Astrocyte of the cerebellum (primary cell): ENCODE measurements around the gene TMEM134.

Source experiments
- DNase-seq: peaks from one replicate; pipeline ENCODE4 v3.0.0-alpha.2; 2011; ENCODE audit warnings: low read depth
- H3K4me3 ChIP-seq: 2 replicates; pipeline ENCODE4 v1.5.1; 2011; ENCODE audit warnings: mild to moderate bottlenecking, low read depth, low read length, moderate library complexity
- in situ Hi-C: cut with HindIII; loops from 2 replicates; pipeline ENCODE4 v1.10.0; 2017; ENCODE audit warnings: low sequenced_read_pairs
- TF ChIP-seq, protein P1 (sequence below): IDR thresholded peaks from 2 replicates; pipeline ENCODE4 v1.5.1; 2012; ENCODE audit warnings: low read length, low read depth, moderate library complexity, mild to moderate bottlenecking; ENCODE audit errors: missing control alignments

Gene TMEM134

DNA sequence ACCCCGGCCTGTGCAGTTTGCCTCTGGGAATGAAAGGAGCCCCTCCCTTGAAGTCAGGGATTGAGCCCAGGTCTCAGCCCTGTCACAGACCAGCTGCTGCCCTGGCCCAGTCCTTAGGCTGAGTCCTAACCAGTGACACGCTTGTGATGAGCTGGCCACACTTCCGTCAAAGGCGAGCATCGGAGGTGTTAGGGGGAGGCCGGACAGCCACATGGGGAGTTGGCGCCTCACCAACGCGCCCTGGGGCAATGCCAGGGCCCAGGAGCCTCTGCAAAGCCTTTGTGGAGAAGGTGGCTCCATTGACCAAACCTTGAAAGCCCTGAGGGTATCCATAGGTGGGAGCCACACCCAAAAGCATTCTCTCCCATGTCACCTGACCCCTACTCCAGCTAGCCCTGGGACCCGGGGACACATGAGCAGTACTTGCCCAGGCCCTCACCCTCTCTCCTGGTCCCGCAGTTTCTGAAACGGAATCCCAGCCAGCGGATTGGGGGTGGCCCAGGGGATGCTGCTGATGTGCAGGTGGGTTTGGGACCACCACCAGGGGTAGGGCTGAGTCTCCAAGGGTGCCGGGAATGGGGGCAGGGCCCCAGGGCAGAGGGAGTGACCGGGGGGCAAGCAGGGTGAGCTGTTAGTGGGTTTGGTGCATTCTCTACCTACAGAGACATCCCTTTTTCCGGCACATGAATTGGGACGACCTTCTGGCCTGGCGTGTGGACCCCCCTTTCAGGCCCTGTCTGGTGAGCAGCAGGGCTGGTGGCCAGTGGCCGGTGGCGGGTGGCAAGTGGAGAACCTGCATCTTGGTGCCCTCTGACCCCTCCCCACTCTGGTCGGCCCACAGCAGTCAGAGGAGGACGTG is 35.3 kb downstream of the TMEM134 start:
- in situ Hi-C loops = no loop called here

DNA sequence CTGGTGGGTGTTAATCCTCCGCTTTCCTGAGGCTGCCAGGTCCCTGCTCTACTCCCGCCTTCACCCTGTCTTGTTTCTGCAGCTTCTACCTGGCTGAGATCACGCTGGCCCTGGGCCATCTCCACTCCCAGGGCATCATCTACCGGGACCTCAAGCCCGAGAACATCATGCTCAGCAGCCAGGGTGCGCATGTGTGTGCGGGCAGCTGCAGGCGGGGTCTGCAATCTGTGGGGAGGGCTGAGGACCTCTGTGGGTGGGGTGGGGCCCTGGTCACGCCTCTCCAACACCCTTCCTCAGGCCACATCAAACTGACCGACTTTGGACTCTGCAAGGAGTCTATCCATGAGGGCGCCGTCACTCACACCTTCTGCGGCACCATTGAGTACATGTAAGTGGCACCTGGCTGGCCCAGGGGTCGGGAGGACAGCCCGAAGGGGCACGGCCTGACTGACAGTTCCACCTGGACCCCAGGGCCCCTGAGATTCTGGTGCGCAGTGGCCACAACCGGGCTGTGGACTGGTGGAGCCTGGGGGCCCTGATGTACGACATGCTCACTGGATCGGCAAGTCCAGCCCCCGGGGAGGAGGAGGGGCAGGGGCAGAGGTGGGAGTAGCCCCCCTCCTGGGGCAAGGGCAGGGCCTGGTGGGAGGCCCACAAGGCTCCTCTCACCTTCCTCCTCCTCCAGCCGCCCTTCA is 36.2 kb downstream of the TMEM134 start:
- no peak for DNase-seq
- H3K4me3 ChIP-seq = no peak overlapping the region
- in situ Hi-C loops = no loop called here
- TF ChIP-seq, protein P1, sequence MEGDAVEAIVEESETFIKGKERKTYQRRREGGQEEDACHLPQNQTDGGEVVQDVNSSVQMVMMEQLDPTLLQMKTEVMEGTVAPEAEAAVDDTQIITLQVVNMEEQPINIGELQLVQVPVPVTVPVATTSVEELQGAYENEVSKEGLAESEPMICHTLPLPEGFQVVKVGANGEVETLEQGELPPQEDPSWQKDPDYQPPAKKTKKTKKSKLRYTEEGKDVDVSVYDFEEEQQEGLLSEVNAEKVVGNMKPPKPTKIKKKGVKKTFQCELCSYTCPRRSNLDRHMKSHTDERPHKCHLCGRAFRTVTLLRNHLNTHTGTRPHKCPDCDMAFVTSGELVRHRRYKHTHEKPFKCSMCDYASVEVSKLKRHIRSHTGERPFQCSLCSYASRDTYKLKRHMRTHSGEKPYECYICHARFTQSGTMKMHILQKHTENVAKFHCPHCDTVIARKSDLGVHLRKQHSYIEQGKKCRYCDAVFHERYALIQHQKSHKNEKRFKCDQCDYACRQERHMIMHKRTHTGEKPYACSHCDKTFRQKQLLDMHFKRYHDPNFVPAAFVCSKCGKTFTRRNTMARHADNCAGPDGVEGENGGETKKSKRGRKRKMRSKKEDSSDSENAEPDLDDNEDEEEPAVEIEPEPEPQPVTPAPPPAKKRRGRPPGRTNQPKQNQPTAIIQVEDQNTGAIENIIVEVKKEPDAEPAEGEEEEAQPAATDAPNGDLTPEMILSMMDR = no peak

More for the DNA sequence above, 35.3 kb downstream of the TMEM134 start:
- DNase-seq = no peak
- TF ChIP-seq, protein P1 = no peak
- no peak overlapping the region for H3K4me3 ChIP-seq

DNA sequence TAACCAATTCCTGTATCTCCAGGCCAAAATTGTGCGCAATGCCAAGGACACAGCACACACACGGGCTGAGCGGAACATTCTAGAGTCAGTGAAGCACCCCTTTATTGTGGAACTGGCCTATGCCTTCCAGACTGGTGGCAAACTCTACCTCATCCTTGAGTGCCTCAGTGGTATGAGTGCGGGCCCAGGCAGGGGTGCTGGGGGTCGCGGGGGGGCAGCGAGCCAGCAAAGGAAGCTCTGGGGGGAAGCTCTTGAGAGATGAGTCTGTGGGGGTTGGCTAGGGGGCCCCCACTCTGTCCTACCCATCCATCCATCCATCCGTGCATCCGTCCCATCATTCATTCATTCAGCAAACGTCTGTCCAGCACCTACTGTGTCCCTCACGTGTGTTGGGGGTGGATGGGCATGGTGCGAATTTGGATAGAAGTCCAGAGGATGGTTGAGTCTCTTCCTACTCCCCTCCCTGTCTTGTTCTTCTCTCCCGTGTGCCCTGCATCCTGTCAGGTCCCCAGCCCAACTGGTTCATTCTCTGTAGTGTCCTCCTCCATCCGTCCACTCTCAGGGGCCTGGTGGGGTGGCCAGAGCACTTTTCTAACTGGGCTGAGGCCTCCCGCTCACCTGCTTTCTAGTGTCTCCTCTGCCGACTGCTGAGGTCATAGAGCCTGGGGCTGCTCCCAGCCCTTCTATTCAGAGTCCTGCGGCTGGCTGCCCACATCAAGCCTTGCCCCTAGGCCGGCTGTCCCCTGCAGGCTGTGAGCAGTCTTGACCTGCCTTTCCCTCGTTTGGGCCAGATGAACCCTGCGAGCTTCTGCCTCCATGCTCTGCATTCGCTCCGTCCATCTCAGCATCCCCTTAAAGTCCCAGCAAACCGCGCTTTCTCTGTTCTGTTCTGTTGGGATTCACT is 37.5 kb downstream of the TMEM134 start:
- H3K4me3 ChIP-seq = no peak overlapping the region
- TF ChIP-seq, protein P1 = no peak
- DNase-seq = no peak
- in situ Hi-C loops = no loop called here

DNA sequence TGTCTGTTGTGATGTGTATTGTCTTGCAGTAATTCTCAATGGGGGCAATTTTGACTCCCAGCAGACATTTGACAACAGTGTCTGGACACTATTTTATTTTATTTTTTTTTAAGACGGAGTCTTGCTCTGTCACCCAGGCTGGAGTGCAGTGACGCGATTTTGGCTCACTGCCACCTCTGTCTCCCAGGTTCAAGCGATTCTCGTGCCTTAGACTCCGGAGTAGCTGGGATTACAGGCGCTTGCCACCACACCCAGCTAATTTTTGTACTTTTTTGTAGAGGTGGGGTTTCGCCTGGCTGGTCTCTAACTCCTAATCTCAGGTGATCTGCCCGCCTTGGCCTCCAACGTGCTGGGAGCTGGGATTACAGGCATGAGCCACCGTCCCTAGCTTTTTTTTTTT is 39.3 kb downstream of the TMEM134 start:
- TF ChIP-seq, protein P1 = no peak
- in situ Hi-C loops = no loop called here
- no peak overlapping the region for H3K4me3 ChIP-seq
- DNase-seq = no peak

DNA sequence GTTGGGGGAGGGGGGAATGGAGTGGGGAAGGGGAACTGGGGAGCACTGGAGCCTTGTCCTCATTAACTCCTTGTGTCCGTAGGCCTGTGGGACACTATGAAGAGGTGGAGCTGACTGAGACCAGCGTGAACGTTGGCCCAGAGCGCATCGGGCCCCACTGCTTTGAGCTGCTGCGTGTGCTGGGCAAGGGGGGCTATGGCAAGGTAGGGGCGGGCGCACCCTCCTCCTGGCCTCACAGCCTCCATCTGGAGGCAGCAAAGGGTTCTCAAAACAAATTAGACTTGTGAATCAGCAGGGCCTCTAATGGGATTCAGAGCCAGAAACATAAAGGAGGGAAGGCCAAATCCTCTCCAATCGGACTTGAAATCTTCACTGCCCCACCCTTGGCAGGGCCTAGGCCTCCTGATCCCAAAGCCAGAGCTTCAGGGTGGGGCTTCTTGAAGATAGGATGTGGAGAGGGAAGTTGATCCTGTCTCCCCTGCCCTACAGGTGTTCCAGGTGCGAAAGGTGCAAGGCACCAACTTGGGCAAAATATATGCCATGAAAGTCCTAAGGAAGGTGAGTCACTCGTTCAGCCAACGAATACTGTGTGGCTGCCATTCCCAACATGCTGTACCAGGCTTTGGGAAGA is 39.9 kb downstream of the TMEM134 start:
- H3K4me3 ChIP-seq = peak overlapping the region; percentile 98
- TF ChIP-seq, protein P1 = no peak
- in situ Hi-C loops = no loop called here
- no peak for DNase-seq
